ENCODE results near the gene LCAT. TPM values are rescaled to one million over a fixed set of nuclear protein-coding genes. Genes with fewer than 3 reads are reported as not detected.

Gene LCAT
- total RNA-seq, 1 donor from 2014 or later, result 73.8 TPM

DNA sequence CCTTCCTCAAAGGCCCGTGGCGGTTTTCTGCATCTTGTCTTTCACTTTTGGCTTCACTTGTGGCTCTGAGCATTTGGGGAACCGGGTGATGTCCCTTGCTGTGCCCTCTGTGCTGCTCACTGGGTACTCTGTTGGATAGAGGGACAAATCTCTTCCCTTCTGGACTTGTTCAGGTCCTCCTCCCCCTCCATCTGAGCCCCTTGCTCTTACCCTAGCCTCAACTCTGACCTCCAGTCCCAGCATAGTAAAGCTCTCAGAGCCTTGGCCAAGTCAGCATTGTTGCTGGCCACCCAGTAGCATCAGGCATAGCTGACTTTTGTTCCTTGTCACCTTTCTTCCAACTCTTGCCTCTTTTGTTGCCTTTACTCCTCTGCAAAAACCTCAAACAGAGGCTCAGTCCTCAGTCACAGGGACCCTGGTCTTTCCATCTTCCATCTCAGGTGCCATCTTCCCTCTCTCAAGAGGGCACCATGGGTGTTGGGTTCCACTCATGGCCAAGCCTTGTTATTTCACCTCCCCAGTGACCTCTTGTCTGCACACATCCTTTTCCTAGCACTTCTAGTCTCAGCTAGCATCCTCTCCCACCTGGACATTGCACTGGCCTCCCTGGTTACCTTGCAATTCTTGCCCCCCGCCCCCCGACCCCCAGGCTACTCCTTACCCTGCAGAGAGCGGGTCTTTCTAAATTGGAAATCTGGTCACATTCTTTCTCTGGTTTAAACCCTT is 6.9 kb downstream of the LCAT start:
- Mint-ChIP-seq H3K4me3 (peak overlapping the region; percentile 100), H3K27me3 (ENCODE audit: low read depth) (no peaks in the 10 kb centered on the region), H3K36me3 (no peaks in the 10 kb centered on the region), H3K4me1 (peaks cover 20% of the 10 kb centered on the region), H3K9me3 (no peaks in the 10 kb centered on the region), H3K27ac (peak overlapping the region; percentile 99)
- TF ChIP-seq, protein P1, sequence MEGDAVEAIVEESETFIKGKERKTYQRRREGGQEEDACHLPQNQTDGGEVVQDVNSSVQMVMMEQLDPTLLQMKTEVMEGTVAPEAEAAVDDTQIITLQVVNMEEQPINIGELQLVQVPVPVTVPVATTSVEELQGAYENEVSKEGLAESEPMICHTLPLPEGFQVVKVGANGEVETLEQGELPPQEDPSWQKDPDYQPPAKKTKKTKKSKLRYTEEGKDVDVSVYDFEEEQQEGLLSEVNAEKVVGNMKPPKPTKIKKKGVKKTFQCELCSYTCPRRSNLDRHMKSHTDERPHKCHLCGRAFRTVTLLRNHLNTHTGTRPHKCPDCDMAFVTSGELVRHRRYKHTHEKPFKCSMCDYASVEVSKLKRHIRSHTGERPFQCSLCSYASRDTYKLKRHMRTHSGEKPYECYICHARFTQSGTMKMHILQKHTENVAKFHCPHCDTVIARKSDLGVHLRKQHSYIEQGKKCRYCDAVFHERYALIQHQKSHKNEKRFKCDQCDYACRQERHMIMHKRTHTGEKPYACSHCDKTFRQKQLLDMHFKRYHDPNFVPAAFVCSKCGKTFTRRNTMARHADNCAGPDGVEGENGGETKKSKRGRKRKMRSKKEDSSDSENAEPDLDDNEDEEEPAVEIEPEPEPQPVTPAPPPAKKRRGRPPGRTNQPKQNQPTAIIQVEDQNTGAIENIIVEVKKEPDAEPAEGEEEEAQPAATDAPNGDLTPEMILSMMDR (IDR thresholded peaks at IDR 0.05; ENCODE audit: unreplicated experiment), result no peak
- no peak for DNase-seq (ENCODE audit: low spot score in 2 of 2, unreplicated experiment in 2 of 2)

DNA sequence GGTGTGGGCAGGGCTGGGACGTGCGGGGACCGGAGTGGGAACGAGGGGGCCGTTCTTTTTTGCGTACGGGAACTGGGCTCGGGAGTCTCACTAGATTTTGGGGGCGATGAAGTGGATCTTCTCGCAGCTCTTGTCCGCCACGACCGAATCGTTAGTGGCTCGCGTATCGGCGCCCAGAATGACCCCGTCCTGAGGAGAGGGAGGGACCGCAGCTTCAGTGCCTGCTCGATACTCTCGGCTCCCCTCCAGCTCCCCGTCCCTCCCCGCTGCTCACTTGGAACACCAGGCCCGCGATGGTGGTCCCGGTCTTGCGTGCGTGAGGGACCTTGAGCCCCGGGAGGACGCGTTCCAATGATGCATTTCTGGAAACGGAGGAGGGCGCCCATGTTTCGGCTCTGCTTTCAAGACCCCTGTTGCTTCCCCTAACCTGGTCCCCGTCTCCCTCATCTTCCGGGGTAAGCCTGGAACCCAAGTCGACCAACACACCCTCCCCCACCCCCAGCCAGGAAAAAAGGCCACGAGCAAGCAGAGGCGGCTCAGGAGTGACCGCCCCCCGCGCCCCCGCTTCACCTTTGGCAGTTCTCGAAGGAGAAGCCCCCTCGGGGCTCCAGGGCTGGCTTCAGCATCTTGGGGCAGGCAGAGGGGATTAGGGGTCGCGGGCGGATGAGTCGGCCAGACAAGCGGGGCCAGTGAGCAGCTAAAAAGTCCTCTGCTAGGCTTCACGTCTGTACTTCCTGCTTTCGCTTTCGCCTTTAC is 7.6 kb downstream of the LCAT start, which contains the start of gene PSMB10:
Gene PSMB10, minus strand, starts transcription at position 727 of the 756 bp plus-strand sequence. Its CDS starts 101 bp downstream, at position 626.
- Mint-ChIP-seq H3K27ac (peak within 1 kb of the TSS; percentile 99), H3K9me3 (no peaks in the 10 kb centered on the region), H3K36me3 (no peaks in the 10 kb centered on the region), H3K27me3 (ENCODE audit: low read depth) (no peaks in the 10 kb centered on the region), H3K4me1 (peaks cover 20% of the 10 kb centered on the region), H3K4me3 (peak within 1 kb of the TSS; percentile 100)
- peak in 1 of 2 experiments; percentile 60 for DNase-seq (ENCODE audit: low spot score in 2 of 2, unreplicated experiment in 2 of 2)
- TF ChIP-seq, protein P1 (IDR thresholded peaks at IDR 0.05; ENCODE audit: unreplicated experiment), result no peak

DNA sequence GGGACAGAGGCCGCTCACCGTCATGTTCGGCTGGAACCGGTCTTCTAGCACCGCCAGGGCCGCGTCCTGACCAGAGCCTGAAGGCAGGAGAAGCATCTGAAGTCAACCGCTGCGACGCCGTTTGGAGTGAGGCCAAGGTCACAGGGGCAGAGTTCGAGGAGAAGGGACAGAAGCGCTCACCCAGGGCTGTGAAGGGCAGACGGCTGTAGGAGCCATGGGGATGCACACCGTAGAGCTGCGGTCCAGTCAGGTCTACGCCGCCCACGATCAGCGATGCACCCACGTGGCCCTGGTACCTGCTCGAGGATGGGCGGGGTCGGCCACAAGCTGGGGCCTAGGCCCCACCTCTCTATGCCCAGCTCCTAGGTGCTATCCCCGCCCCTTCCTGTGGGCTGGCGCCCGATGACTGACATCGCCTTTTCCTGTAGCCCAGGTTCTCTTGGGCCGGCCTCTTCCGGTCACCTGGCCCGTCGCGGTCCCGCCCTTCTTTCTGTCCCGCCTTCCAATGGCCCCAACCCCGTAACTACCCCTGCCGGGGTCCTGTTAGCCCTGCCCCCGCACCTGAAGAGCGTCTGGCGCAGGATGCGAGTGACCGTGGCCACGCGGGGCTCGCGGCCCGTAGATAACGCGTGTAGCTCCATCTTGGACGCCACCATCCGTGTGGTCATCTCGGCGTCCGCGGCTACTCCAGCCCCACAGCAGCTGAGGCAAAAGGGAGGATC is 8.4 kb downstream of the LCAT start:
- TF ChIP-seq, protein P1 (IDR thresholded peaks at IDR 0.05; ENCODE audit: unreplicated experiment), result peak; percentile 12
- H3K36me3 Mint-ChIP-seq, result no peaks in the 10 kb centered on the region
- H3K9me3 Mint-ChIP-seq, result no peaks in the 10 kb centered on the region
- H3K4me1 Mint-ChIP-seq, result peaks cover 20% of the 10 kb centered on the region
- peak overlapping the region; percentile 99 for H3K27ac Mint-ChIP-seq
- peak; percentile 80 to 88 for DNase-seq (ENCODE audit: low spot score in 2 of 2, unreplicated experiment in 2 of 2)
- no peaks in the 10 kb centered on the region for H3K27me3 Mint-ChIP-seq (ENCODE audit: low read depth)
- H3K4me3 Mint-ChIP-seq, result peak overlapping the region; percentile 100

DNA sequence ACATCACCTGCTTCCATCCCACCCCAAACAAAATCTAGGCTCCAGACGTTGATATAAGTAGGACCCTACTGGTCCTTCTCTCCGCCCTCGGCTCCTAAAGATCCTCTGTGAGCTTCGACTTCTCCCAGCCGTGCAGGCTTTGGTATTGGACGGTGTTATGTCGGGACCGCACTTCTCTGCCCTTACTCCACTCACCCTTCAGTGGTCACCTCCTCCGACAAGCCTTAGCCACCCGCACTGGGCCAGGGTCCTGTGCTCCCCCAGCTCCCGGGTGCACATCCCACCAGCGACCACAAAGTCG is 8.9 kb downstream of the LCAT start:
- Mint-ChIP-seq H3K27ac (peak overlapping the region; percentile 44), H3K36me3 (no peaks in the 10 kb centered on the region), H3K4me3 (peak overlapping the region; percentile 100), H3K4me1 (peaks cover 20% of the 10 kb centered on the region), H3K9me3 (no peaks in the 10 kb centered on the region), H3K27me3 (ENCODE audit: low read depth) (no peaks in the 10 kb centered on the region)
- no peak for DNase-seq (ENCODE audit: low spot score in 2 of 2, unreplicated experiment in 2 of 2)
- TF ChIP-seq, protein P1 (IDR thresholded peaks at IDR 0.05; ENCODE audit: unreplicated experiment), result no peak

DNA sequence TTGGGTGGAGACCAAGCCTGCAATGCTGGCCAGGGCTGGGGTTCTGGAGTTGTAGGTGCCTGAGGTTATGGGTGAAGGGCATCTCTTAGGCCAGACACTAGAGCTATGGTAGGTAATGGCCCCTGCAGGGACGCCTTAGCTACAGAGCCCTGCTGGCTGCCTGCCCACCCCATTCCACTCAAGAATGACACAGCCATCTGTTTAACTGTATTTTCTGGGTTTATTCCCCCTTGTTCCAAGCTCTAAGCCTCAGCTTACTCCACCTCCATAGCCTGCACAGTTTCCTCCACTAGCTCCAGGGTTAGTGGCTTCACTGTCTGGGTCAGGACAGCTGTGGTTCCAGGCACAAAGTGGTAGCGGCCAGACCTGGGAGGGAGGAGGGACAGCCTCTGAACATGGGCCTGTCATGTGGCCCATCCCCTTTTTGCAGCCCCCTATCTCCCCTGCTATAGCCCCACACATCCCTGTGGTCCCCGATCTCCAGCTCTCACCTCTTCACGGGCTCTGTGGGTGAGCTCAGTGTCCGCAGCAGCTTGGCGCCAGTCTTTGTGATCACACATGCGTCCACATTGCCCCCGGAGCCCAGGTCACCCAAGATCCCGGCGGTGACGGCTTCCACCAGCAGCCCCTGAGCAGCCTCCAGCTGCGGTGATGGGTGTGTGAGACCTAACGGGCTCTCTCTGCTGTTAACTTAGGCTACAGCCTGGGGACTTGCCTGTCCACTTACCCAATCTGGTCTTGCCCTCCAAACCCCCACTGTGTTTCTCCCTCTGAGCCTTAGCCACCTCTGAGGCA is 9.4 kb downstream of the LCAT start:
- peaks cover 20% of the 10 kb centered on the region for H3K4me1 Mint-ChIP-seq
- no peak for DNase-seq (ENCODE audit: low spot score in 2 of 2, unreplicated experiment in 2 of 2)
- peak overlapping the region; percentile 100 for H3K4me3 Mint-ChIP-seq
- no peaks in the 10 kb centered on the region for H3K9me3 Mint-ChIP-seq
- TF ChIP-seq, protein P1 (IDR thresholded peaks at IDR 0.05; ENCODE audit: unreplicated experiment), result no peak
- no peaks in the 10 kb centered on the region for H3K36me3 Mint-ChIP-seq
- H3K27me3 Mint-ChIP-seq (ENCODE audit: low read depth), result no peaks in the 10 kb centered on the region
- H3K27ac Mint-ChIP-seq, result peak overlapping the region; percentile 44

Measured in mesothelial cell of epicardium (in vitro differentiated cells).